Sciatic nerve (tissue), 2 donors: ENCODE measurements around the gene MRPL51. TPM values are rescaled to one million over a fixed set of nuclear protein-coding genes. Genes with fewer than 3 reads are reported as not detected.
"Not testable (repeated sequence)": the region's sequence is repeated elsewhere in the genome, so short reads cannot be mapped to it uniquely, and the experiment has no call there.

Experiments used
- ATAC-seq: fragments of 200-7000 bp; cut with Tn5 transposase; one replicate; pipeline ENCODE4 v1.9.1; 2020; ENCODE audit warnings: mild to moderate bottlenecking, moderate library complexity
- DNase-seq: peaks from one replicate; pipeline ENCODE4 v3.0.0-alpha.2; 2020; ENCODE audit warnings: low spot score
- intact Hi-C: fragments of 100-400 bp; cut with DNase I; formaldehyde crosslinking; loops from one replicate; pipeline ENCODE4 v1.14.2; 2022
- total RNA-seq: library from RNA; stranded (reverse); fragmentation: NEBNext Ultra II Directional; extraction: Animal tissue kit (Norgen Biotek cat#: 25700); gene quantifications from one replicate; pipeline ENCODE4 v1.2.1, GENCODE V29; 2021
- donor health status: DM: no; HTN: no; CAD: no.
- donor health status: DM: no; HTN: no; CAD: no.

The MRPL51 gene
- total RNA-seq = 117 TPM

- DNase-seq (peak; percentile 99), ATAC-seq (peak; percentile 98)
- intact Hi-C loops = loop anchor here (1.0 kb wide), 1 partner anchor 39 kb away; no protein-coding TSS in a partner anchor
Measured at GRCh38 chr12:6492838-6493496, at the start of gene MRPL51. TSS of gene MRPL51 (minus strand) at chr12:6493262. CDS start at chr12:6493136, 126 bp downstream.

- ATAC-seq = no peak
- intact Hi-C loops = loop anchor here (10.0 kb wide), 1 partner anchor 118 kb away; no protein-coding TSS in a partner anchor
- no peak for DNase-seq
Measured at GRCh38 chr12:6542209-6543009, 49.3 kb upstream of the MRPL51 start.

- intact Hi-C loops = loop anchor here (10.0 kb wide), 1 partner anchor 117 kb away; no protein-coding TSS in a partner anchor
- ATAC-seq = no peak
- no peak for DNase-seq
Measured at GRCh38 chr12:6541371-6542165, 48.5 kb upstream of the MRPL51 start.

GRCh38 chr12:6540181-6540877 is 47.3 kb upstream of the MRPL51 start:
- intact Hi-C loops = loop anchor here (10.0 kb wide), 1 partner anchor 116 kb away; no protein-coding TSS in a partner anchor
- DNase-seq (peak; percentile 91), ATAC-seq (peak; percentile 92)

DNA sequence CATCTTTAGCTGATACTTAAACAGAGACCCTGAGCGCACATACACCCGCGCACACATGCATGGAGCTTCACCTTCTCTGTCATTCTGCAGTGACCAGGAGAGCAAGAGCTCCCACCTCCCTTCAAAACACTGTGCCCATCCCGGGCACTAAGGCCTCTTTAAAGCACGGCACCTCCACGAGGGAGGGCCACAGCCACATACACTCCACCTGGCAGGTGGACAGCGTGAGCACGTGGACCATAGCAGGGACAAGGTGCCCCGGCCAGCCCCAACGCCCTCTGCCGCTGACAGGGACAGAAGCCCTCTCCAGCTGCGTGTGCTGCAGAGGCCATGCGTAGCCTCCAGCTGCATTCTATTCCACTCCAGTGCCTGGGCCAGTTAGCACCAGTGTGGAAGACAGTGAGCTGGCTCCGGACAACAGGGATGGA is 46.7 kb upstream of the MRPL51 start:
- intact Hi-C loops = loop anchor here (10.0 kb wide), 1 partner anchor 115 kb away; no protein-coding TSS in a partner anchor
- DNase-seq = no peak
- ATAC-seq = peak; percentile 1

GRCh38 chr12:6539314-6539682 is 46.2 kb upstream of the MRPL51 start:
- ATAC-seq (no peak), DNase-seq (no peak)
- intact Hi-C loops = no loop called here

DNA sequence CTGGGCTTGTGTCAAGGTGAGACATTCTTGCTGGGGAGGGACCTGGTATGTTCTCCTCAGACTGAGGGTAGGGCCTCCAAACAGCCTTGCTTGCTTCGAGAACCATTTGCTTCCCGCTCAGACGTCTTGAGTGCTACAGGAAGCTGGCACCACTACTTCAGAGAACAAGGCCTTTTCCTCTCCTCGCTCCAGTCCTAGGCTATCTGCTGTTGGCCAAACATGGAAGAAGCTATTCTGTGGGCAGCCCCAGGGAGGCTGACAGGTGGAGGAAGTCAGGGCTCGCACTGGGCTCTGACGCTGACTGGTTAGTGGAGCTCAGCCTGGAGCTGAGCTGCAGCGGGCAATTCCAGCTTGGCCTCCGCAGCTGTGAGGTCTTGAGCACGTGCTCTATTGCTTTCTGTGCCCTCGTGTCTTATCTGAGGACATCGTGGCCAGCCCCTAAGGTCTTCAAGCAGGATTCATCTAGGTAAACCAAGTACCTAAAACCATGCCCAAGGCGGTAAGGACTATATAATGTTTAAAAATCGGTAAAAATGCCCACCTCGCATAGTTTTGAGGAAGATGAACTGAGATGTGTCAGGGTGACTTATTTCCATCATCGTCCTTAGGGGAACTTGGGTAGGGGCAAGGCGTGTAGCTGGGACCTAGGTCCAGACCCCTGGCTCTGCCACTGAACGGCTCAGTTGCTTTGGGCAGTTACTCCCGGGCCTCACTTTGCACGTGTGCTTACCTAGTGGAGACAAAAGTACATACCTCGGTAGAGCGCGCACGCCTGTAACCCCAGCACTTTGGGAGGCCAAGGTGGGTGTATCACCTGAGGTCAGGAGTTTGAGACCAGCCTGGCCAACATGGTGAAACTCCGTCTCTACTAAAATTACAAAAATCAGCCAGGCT is 45.6 kb upstream of the MRPL51 start:
- ATAC-seq (no peak), DNase-seq (no peak)
- intact Hi-C loops = no loop called here

- intact Hi-C loops, ATAC-seq: not testable (repeated sequence)
- peak; percentile 91 for DNase-seq
Measured at GRCh38 chr12:6537580-6538419, 44.7 kb upstream of the MRPL51 start.

- no peak for ATAC-seq
- intact Hi-C loops = no loop called here
- DNase-seq = no peak
Measured at GRCh38 chr12:6536894-6537579, 44.0 kb upstream of the MRPL51 start.

DNA sequence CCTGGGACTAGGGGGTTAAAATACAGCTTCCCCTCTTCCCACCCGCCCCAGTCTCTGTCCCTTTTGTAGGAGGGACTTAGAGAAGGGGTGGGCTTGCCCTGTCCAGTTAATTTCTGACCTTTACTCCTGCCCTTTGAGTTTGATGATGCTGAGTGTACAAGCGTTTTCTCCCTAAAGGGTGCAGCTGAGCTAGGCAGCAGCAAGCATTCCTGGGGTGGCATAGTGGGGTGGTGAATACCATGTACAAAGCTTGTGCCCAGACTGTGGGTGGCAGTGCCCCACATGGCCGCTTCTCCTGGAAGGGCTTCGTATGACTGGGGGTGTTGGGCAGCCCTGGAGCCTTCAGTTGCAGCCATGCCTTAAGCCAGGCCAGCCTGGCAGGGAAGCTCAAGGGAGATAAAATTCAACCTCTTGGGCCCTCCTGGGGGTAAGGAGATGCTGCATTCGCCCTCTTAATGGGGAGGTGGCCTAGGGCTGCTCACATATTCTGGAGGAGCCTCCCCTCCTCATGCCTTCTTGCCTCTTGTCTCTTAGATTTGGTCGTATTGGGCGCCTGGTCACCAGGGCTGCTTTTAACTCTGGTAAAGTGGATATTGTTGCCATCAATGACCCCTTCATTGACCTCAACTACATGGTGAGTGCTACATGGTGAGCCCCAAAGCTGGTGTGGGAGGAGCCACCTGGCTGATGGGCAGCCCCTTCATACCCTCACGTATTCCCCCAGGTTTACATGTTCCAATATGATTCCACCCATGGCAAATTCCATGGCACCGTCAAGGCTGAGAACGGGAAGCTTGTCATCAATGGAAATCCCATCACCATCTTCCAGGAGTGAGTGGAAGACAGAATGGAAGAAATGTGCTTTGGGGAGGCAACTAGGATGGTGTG is 43.1 kb upstream of the MRPL51 start:
- DNase-seq (no peak), ATAC-seq (no peak)
- intact Hi-C loops = no loop called here

DNA sequence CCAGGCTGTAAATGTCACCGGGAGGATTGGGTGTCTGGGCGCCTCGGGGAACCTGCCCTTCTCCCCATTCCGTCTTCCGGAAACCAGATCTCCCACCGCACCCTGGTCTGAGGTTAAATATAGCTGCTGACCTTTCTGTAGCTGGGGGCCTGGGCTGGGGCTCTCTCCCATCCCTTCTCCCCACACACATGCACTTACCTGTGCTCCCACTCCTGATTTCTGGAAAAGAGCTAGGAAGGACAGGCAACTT is 42.6 kb upstream of the MRPL51 start:
- no peak for ATAC-seq
- no peak for DNase-seq
- intact Hi-C loops = no loop called here

- intact Hi-C loops = no loop called here
- ATAC-seq (peak; percentile 8), DNase-seq (peak; percentile 85)
Measured at GRCh38 chr12:6534945-6535696, 42.1 kb upstream of the MRPL51 start.

GRCh38 chr12:6534695-6534944 is 41.6 kb upstream of the MRPL51 start:
- DNase-seq (no peak), ATAC-seq (no peak)
- intact Hi-C loops = no loop called here

- intact Hi-C loops = no loop called here
- peak; percentile 88 for ATAC-seq
Measured at GRCh38 chr12:6533923-6534694, 41.0 kb upstream of the MRPL51 start, which contains the start of gene GAPDH. TSS of gene GAPDH (plus strand) at chr12:6534517. CDS start at chr12:6534833, 316 bp downstream.

DNA sequence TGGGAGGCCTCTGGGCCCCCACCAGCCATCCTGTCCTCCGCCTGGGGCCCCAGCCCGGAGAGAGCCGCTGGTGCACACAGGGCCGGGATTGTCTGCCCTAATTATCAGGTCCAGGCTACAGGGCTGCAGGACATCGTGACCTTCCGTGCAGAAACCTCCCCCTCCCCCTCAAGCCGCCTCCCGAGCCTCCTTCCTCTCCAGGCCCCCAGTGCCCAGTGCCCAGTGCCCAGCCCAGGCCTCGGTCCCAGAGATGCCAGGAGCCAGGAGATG is 40.5 kb upstream of the MRPL51 start:
- no peak for DNase-seq
- intact Hi-C loops = no loop called here
- ATAC-seq = no peak

More at GRCh38 chr12:6533923-6534694, 41.0 kb upstream of the MRPL51 start, which contains the start of gene GAPDH:
- peak; percentile 96 for DNase-seq
